HL-60 (cell line): ENCODE results near the gene ZNF277.

Experiments used
- CTCF ChIP-seq: IDR thresholded peaks from one replicate; pipeline ENCODE4 v1.5.1; 2011; ENCODE audit warnings: low read length, control low read depth, inconsistent platforms; ENCODE audit not compliant: insufficient read depth
- POLR2AphosphoS5 ChIP-seq: IDR thresholded peaks from 2 replicates; pipeline ENCODE4 v1.6.1; 2012; ENCODE audit warnings: low read depth
- REST ChIP-seq: IDR thresholded peaks from 2 replicates; pipeline ENCODE4 v1.6.1; 2012; ENCODE audit warnings: low read depth; ENCODE audit not compliant: insufficient replicate concordance
- SPI1 ChIP-seq: IDR thresholded peaks from 2 replicates; pipeline ENCODE4 v1.6.1; 2012; ENCODE audit warnings: low read depth, mild to moderate bottlenecking, borderline replicate concordance

- no peak for TF ChIP-seq CTCF
- TF ChIP-seq POLR2AphosphoS5: no peak
- no peak for TF ChIP-seq SPI1
- no peak for TF ChIP-seq REST
Measured at GRCh38 chr7:112199035-112199655, 7.3 kb upstream of the ZNF277 start.
